MCF 10A (cell line): ENCODE data around the gene CACNA1B. TPM values are rescaled to one million over a fixed set of nuclear protein-coding genes. Genes with fewer than 3 reads are reported as not detected.

Experiments
- BruUV-seq: library from RNA; stranded (reverse); fragments of 400-500 nt; replicated peaks from 2 replicates; lab custom pipeline; 2021; lab: Mats Ljungman, UMichigan
- CTCF ChIA-PET: fragments of 300-600 bp; sonication (Branson Sonifier 250); formaldehyde crosslinking; extraction: SDS; loops from one replicate; lab custom pipeline; 2021; ENCODE audit warnings: antibody characterized with exemption, inconsistent platforms; lab: Yijun Ruan, JAX
- POLR2A ChIA-PET: fragments of 300-600, 350-650 bp; sonication (Branson Sonifier 250); formaldehyde crosslinking; extraction: SDS; loops from one replicate; lab custom pipeline; 2020; ENCODE audit warnings: antibody characterized with exemption, inconsistent platforms; lab: Yijun Ruan, JAX
- DNase-seq: peaks from one replicate; pipeline ENCODE4 v3.0.0-alpha.2; 2018; ENCODE audit not compliant: unreplicated experiment
- H3K27ac Mint-ChIP-seq: one replicate; pipeline ENCODE4 v1.8.0; 2022; ENCODE audit warnings: mild to moderate bottlenecking, low read depth, mixed read lengths; ENCODE audit not compliant: unreplicated experiment
- H3K27me3 Mint-ChIP-seq: one replicate; pipeline ENCODE4 v1.8.0; 2022; ENCODE audit warnings: mixed read lengths; ENCODE audit not compliant: insufficient read depth, unreplicated experiment
- H3K36me3 Mint-ChIP-seq: one replicate; pipeline ENCODE4 v1.8.0; 2022; ENCODE audit warnings: mild to moderate bottlenecking, moderate library complexity, mixed read lengths; ENCODE audit not compliant: insufficient read depth, unreplicated experiment
- H3K4me1 Mint-ChIP-seq: one replicate; pipeline ENCODE4 v1.8.0; 2022; ENCODE audit warnings: mixed read lengths; ENCODE audit not compliant: insufficient read depth, unreplicated experiment
- H3K4me3 Mint-ChIP-seq: one replicate; pipeline ENCODE4 v1.8.0; 2022; ENCODE audit warnings: mild to moderate bottlenecking, moderate library complexity, mixed read lengths; ENCODE audit not compliant: unreplicated experiment
- H3K9me3 Mint-ChIP-seq: one replicate; pipeline ENCODE4 v1.8.0; 2022; ENCODE audit warnings: mixed read lengths; ENCODE audit not compliant: unreplicated experiment
- intact Hi-C: fragments of 100-400 bp; cut with micrococcal nuclease; formaldehyde crosslinking; loops from 2 replicates; pipeline ENCODE4 v1.14.1; 2022
- total RNA-seq: library from RNA; stranded (reverse); gene quantifications from 2 replicates; pipeline ENCODE4 v1.2.3, GENCODE V29; 2022
- TF ChIP-seq, protein P1 (sequence below): fragments of 200-600 bp; IDR thresholded peaks from one replicate; pipeline ENCODE4 v1.8.0; 2022; ENCODE audit warnings: antibody characterized with exemption, mild to moderate bottlenecking; ENCODE audit not compliant: unreplicated experiment

Gene CACNA1B
- total RNA-seq, 1 experiment from 2014 or later, result not detected

DNA sequence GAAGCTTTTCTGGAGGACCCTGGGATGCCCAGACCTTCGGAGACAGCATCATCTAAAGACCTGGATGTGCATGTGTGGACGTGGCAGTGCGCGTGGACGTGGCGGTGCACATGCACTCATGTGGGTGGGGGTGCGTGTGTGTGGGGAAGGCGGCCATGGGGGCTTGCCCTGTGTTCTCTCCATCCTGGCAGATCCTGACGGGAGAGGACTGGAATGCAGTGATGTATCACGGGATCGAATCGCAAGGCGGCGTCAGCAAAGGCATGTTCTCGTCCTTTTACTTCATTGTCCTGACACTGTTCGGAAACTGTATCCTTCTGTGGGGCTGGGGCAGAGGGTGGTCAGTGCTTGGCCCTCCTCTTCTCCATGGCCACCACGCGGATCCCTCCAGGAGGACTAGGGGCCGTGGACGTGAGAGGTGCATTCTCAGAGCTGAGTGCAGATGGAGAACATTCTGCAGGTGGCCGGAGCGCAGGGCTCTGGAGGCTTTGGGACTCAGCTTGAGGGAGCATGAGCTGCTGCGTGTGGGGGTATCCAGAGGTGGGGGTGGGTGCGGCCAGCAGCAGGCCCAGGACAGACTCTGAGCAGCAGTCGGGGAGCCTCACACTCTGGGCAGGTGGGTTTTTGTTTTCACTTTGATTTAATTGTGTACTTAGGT lies 129.1 kb downstream of the CACNA1B start:
- no peaks in the 10 kb centered on the region for H3K4me1 Mint-ChIP-seq

DNA sequence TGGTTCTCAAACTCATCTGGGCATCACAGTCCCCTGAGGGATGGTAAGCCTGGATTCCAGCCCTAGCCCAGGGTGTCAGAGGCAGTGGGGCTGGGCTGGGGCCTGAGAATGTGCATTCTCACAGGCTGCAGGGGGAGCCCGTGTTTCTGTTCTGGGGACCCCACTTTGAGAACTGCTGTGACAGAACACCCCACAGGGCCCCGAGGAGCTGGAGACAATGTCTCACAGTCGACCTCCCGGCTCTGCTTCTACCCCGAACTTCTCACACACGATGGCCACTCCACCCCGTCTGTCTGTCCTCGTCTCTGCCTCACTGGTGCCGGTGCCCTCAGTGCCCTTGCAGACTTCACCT lies 130.0 kb downstream of the CACNA1B start:
- H3K9me3 Mint-ChIP-seq, result no peaks in the 10 kb centered on the region
- BruUV-seq, result no TSS peak
- no peak overlapping the region for H3K4me3 Mint-ChIP-seq
- DNase-seq, result no peak
- H3K4me1 Mint-ChIP-seq, result no peaks in the 10 kb centered on the region
- ChIA-PET CTCF (no interaction called here), POLR2A (interaction anchor here (0.8 kb wide), 1 partner anchor 110 kb away, joined by 3 read pairs; no protein-coding TSS in a partner anchor)
- TF ChIP-seq, protein P1, sequence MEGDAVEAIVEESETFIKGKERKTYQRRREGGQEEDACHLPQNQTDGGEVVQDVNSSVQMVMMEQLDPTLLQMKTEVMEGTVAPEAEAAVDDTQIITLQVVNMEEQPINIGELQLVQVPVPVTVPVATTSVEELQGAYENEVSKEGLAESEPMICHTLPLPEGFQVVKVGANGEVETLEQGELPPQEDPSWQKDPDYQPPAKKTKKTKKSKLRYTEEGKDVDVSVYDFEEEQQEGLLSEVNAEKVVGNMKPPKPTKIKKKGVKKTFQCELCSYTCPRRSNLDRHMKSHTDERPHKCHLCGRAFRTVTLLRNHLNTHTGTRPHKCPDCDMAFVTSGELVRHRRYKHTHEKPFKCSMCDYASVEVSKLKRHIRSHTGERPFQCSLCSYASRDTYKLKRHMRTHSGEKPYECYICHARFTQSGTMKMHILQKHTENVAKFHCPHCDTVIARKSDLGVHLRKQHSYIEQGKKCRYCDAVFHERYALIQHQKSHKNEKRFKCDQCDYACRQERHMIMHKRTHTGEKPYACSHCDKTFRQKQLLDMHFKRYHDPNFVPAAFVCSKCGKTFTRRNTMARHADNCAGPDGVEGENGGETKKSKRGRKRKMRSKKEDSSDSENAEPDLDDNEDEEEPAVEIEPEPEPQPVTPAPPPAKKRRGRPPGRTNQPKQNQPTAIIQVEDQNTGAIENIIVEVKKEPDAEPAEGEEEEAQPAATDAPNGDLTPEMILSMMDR, result no peak
- no peaks in the 10 kb centered on the region for H3K36me3 Mint-ChIP-seq
- H3K27ac Mint-ChIP-seq, result no peak overlapping the region
- intact Hi-C loops, result no loop called here
- peaks cover 30% of the 10 kb centered on the region for H3K27me3 Mint-ChIP-seq

More for the DNA sequence above, 129.1 kb downstream of the CACNA1B start:
- POLR2A ChIA-PET, result no interaction called here
- CTCF ChIA-PET, result no interaction called here
- DNase-seq, result no peak
- Mint-ChIP-seq H3K27ac (no peak overlapping the region), H3K9me3 (no peaks in the 10 kb centered on the region), H3K27me3 (peaks cover 30% of the 10 kb centered on the region), H3K4me3 (no peak overlapping the region), H3K36me3 (no peaks in the 10 kb centered on the region)
- TF ChIP-seq, protein P1, result no peak
- no TSS peak for BruUV-seq
- intact Hi-C loops, result no loop called here

DNA sequence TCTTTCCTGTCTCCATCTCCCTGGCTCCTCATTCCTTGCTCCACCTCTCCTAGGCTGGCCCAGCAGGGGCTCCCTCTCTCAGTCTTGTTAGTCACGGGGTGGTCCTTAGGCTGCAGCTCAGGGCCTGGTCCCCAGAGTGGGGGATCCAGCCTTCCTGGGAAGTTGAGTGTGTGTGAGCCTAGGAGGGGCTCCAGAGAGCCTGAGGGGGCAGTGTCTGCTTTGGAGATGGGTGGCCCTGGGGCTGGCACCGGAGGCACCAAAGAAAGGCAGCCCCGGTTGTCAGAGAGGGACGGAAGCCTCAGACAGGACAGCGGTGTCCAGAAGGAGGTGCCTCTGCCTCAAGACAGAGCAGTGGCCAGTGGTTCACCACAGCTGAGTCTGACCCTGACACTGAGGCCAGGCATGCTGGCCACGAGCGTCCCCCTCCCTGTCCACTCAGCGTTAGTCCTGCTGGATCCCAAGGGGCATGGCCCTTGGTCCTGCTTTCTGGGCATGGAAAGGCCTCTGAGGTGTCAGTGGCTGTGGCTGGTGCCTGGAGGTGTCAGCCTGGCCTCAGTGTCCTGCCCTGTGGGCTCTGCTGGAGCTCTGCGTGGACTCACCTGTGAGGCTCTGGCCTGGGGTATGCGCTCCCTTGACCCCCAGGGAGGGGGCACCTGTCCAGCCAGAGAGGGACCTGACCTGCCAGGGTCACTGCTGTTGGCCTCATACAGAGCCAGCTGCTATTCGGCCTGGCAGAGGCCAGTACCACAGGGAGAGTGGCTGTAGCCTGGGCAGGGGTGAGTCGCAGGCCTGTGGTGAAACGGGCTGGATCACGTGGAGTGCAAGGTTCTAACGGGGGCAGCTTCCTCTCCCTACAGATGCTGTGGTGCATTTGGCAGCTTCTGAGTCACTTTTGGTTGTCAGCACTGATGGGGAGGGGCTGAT lies 130.6 kb downstream of the CACNA1B start:
- no peaks in the 10 kb centered on the region for H3K36me3 Mint-ChIP-seq
- BruUV-seq, result no TSS peak
- intact Hi-C loops, result no loop called here
- no peak for DNase-seq
- TF ChIP-seq, protein P1, result no peak
- CTCF ChIA-PET, result no interaction called here
- H3K4me3 Mint-ChIP-seq, result no peak overlapping the region
- peaks cover 30% of the 10 kb centered on the region for H3K27me3 Mint-ChIP-seq
- no peak overlapping the region for H3K27ac Mint-ChIP-seq
- no peaks in the 10 kb centered on the region for H3K4me1 Mint-ChIP-seq
- POLR2A ChIA-PET, result interaction anchor here (0.8 kb wide), 1 partner anchor 109 kb away, joined by 3 read pairs; no protein-coding TSS in a partner anchor
- H3K9me3 Mint-ChIP-seq, result no peaks in the 10 kb centered on the region
